ENCODE results near the gene WFDC2. TPM values are rescaled to one million over a fixed set of nuclear protein-coding genes. Genes with fewer than 3 reads are reported as not detected.

Gene WFDC2
- total and polyA plus RNA-seq, 2 of the 4 experiments (the other 2 are of a cell fraction) = not detected

- no peak for TF ChIP-seq FOS (IDR thresholded peaks at IDR 0.05; ENCODE audit: low read depth, low read length)
- TF ChIP-seq RAD21 (IDR thresholded peaks at IDR 0.05; ENCODE audit: low read length) = no peak
- TF ChIP-seq BHLHE40 (IDR thresholded peaks at IDR 0.05; ENCODE audit: low read depth, low read length) = no peak
- no peak for TF ChIP-seq MAZ (IDR thresholded peaks at IDR 0.05; ENCODE audit: borderline replicate concordance, low read depth, low read length)
- TF ChIP-seq USF2 (IDR thresholded peaks at IDR 0.05; ENCODE audit: low read depth, low read length) = no peak
- TF ChIP-seq CHD1 (IDR thresholded peaks at IDR 0.05; ENCODE audit: low read depth, low read length) = no peak
- TF ChIP-seq ELK1 (IDR thresholded peaks at IDR 0.05; ENCODE audit: borderline replicate concordance, low read depth, low read length) = no peak
- TF ChIP-seq NFE2L2 (IDR thresholded peaks at IDR 0.05; ENCODE audit: low read depth, low read length) = no peak
- no peak for TF ChIP-seq MAFK (IDR thresholded peaks at IDR 0.05; ENCODE audit: low read depth, low read length)
- TF ChIP-seq SMC3 (IDR thresholded peaks at IDR 0.05; ENCODE audit: low read depth, low read length) = no peak
- Histone ChIP-seq H2BK120ac (ENCODE audit: low read depth, low read length) (no peak overlapping the region), H3K56ac (ENCODE audit: extremely low read depth, insufficient read depth, low read length) (no peak overlapping the region), H3K79me1 (ENCODE audit: low read depth in 1 of 2, low read length in 2 of 2) (no peaks in the 10 kb centered on the region), H4K5ac (ENCODE audit: low read depth, low read length) (no peak overlapping the region), H2AK5ac (ENCODE audit: low read depth, low read length) (no peak overlapping the region), H3K9me1 (ENCODE audit: insufficient read depth, low read length) (no peaks in the 10 kb centered on the region), H3K9ac (ENCODE audit: low read depth, low read length) (no peak overlapping the region), H4K91ac (ENCODE audit: insufficient read depth, low read depth, low read length) (no peak overlapping the region), H3K27me3 (ENCODE audit: control insufficient read depth, insufficient read depth, low read length) (peaks cover 15% of the 10 kb centered on the region), H3K4ac (ENCODE audit: low read depth, low read length) (no peak overlapping the region), H2BK5ac (ENCODE audit: low read depth, low read length, poor library complexity, severe bottlenecking) (no peak overlapping the region), H2AK9ac (replicated peaks; ENCODE audit: low read depth, low read length, poor library complexity) (no peak overlapping the region), H4K20me1 (ENCODE audit: insufficient read depth, low read length) (no peaks in the 10 kb centered on the region), H2AFZ (replicated peaks; ENCODE audit: low read length, poor library complexity) (no peak overlapping the region), H3K4me2 (ENCODE audit: low read depth, low read length) (no peak overlapping the region), H3K4me3 (ENCODE audit: insufficient read depth, low read depth, low read length) (no peak overlapping the region), H4K8ac (ENCODE audit: low read depth in 2 of 2, low read length in 2 of 2) (no peak overlapping the region), H2BK15ac (ENCODE audit: low read depth, low read length) (no peak overlapping the region), H3K9me3 (ENCODE audit: control insufficient read depth, insufficient read depth, low read length) (no peaks in the 10 kb centered on the region), H3K4me1 (ENCODE audit: control insufficient read depth, insufficient read depth, low read length) (no peaks in the 10 kb centered on the region), H3K23ac (ENCODE audit: low read depth, low read length) (no peak overlapping the region), H2BK20ac (ENCODE audit: low read depth, low read length) (no peak overlapping the region), H3K18ac (ENCODE audit: low read depth, low read length) (no peak overlapping the region), H3K36me3 (ENCODE audit: control insufficient read depth, insufficient read depth, low read length) (no peaks in the 10 kb centered on the region), H3K14ac (replicated peaks; ENCODE audit: low read depth, low read length) (no peak overlapping the region), H3K27ac (ENCODE audit: insufficient read depth, low read length) (no peak overlapping the region)
- BruUV-seq (replicated peaks) = no TSS peak
- ChIA-PET POLR2A (ENCODE audit: unreplicated experiment) (no interaction called here), CTCF (no interaction called here)
- ATAC-seq (ENCODE audit: low read depth) (no peak), DNase-seq (no peak)
- dilution Hi-C loops (cut with HindIII; ENCODE audit: low sequenced_read_pairs, unreplicated experiment) = no loop called here
- intact Hi-C loops (cut with micrococcal nuclease) = no loop called here
- no CpG with 5 or more reads among the region's 6 CpGs for WGBS, 2 experiments (ENCODE audit: extremely low coverage in 2 of 2, insufficient read length in 1 of 2)
- in situ Hi-C loops (cut with MboI; ENCODE audit: low sequenced_read_pairs) = no loop called here
Measured at GRCh38 chr20:45448270-45448669, 21.3 kb upstream of the WFDC2 start.

Measured in IMR-90 (cell line).